IMR-90 (cell line): ENCODE data around the gene RASSF8. TPM values are rescaled to one million over a fixed set of nuclear protein-coding genes. Genes with fewer than 3 reads are reported as not detected.
A peak's percentile ranks its signal among the peaks of the same experiment; 100 is the strongest.

Experiments
- ATAC-seq: fragments of 200-7000 bp; cut with Tn5 transposase; 2 replicates; pipeline ENCODE4 v1.9.1; 2020; ENCODE audit warnings: low read depth, mild to moderate bottlenecking, moderate library complexity
- BruUV-seq: library from RNA; stranded (reverse); fragments of 400-500 nt; replicated peaks from 2 replicates; lab custom pipeline; 2021; lab: Mats Ljungman, UMichigan
- CTCF ChIA-PET: fragments of 300-600 bp; formaldehyde crosslinking; extraction: SDS; loops from one replicate; lab custom pipeline; 2021; ENCODE audit warnings: antibody characterized with exemption; lab: Yijun Ruan, JAX
- POLR2A ChIA-PET: fragments of 300-600 bp; sonication (Branson Sonifier 250); formaldehyde crosslinking; loops from one replicate; lab custom pipeline; 2022; ENCODE audit warnings: antibody characterized with exemption; ENCODE audit not compliant: unreplicated experiment; lab: Charles Lee
- DNase-seq: peaks from one replicate; pipeline ENCODE4 v3.0.0; 2013
- H2AFZ ChIP-seq: replicated peaks from 2 replicates; pipeline ENCODE3; 2013; ENCODE audit warnings: low read length, mild to moderate bottlenecking; ENCODE audit not compliant: poor library complexity
- H2AK5ac ChIP-seq: 2 replicates; pipeline ENCODE4 v1.6.1; 2013; ENCODE audit warnings: low read depth, low read length, inconsistent platforms
- H2AK9ac ChIP-seq: replicated peaks from 2 replicates; pipeline ENCODE3; 2013; ENCODE audit warnings: mild to moderate bottlenecking, low read depth, low read length, moderate library complexity; ENCODE audit not compliant: poor library complexity
- H2BK120ac ChIP-seq: 2 replicates; pipeline ENCODE4 v1.6.1; 2013; ENCODE audit warnings: low read depth, low read length, inconsistent platforms
- H2BK15ac ChIP-seq: 3 replicates; pipeline ENCODE4 v1.6.1; 2013; ENCODE audit warnings: low read depth, low read length, inconsistent platforms
- H2BK20ac ChIP-seq: 2 replicates; pipeline ENCODE4 v1.6.1; 2013; ENCODE audit warnings: low read depth, mild to moderate bottlenecking, inconsistent platforms, low read length, moderate library complexity
- H2BK5ac ChIP-seq: 2 replicates; pipeline ENCODE4 v1.6.1; 2013; ENCODE audit warnings: mild to moderate bottlenecking, low read depth, low read length, inconsistent platforms; ENCODE audit not compliant: poor library complexity, severe bottlenecking
- H3K14ac ChIP-seq: replicated peaks from 2 replicates; pipeline ENCODE4 v1.6.1; 2013; ENCODE audit warnings: low read depth, low read length, inconsistent platforms
- H3K18ac ChIP-seq: 2 replicates; pipeline ENCODE4 v1.6.1; 2013; ENCODE audit warnings: low read depth, low read length, control low read depth
- H3K23ac ChIP-seq: 2 replicates; pipeline ENCODE4 v1.6.1; 2013; ENCODE audit warnings: low read depth, low read length, inconsistent platforms
- H3K27ac ChIP-seq: 2 replicates; pipeline ENCODE4 v1.5.1; 2013; ENCODE audit warnings: mild to moderate bottlenecking, control low read depth, low read length; ENCODE audit not compliant: insufficient read depth
- H3K27me3 ChIP-seq: 2 replicates; pipeline ENCODE4 v1.6.1; 2013; ENCODE audit warnings: low read length; ENCODE audit not compliant: control insufficient read depth, insufficient read depth
- H3K36me3 ChIP-seq: 2 replicates; pipeline ENCODE4 v1.6.1; 2013; ENCODE audit warnings: low read length, mixed read lengths; ENCODE audit not compliant: control insufficient read depth, insufficient read depth
- H3K4ac ChIP-seq: 2 replicates; pipeline ENCODE4 v1.6.1; 2013; ENCODE audit warnings: low read depth, low read length, inconsistent platforms
- H3K4me1 ChIP-seq: 2 replicates; pipeline ENCODE4 v1.6.1; 2013; ENCODE audit warnings: low read length, mixed read lengths; ENCODE audit not compliant: control insufficient read depth, insufficient read depth
- H3K4me2 ChIP-seq: 2 replicates; pipeline ENCODE4 v1.6.1; 2013; ENCODE audit warnings: low read depth, mild to moderate bottlenecking, control low read depth, low read length, moderate library complexity
- H3K4me3 ChIP-seq: 2 replicates; pipeline ENCODE4 v1.5.1; 2013; ENCODE audit warnings: low read depth, mild to moderate bottlenecking, control low read depth, low read length, moderate library complexity; ENCODE audit not compliant: insufficient read depth
- H3K56ac ChIP-seq: 2 replicates; pipeline ENCODE4 v1.6.1; 2013; ENCODE audit warnings: low read length, inconsistent platforms; ENCODE audit not compliant: insufficient read depth; ENCODE audit errors: extremely low read depth
- H3K79me1 ChIP-seq, 2 experiments: 2 replicates each; pipeline ENCODE4 v1.6.1; 2013; ENCODE audit warnings: low read length in 2 of 2, inconsistent platforms in 1 of 2, low read depth in 1 of 2
- H3K9ac ChIP-seq: 2 replicates; pipeline ENCODE4 v1.6.1; 2013; ENCODE audit warnings: low read depth, low read length, control low read depth
- H3K9me1 ChIP-seq: 2 replicates; pipeline ENCODE4 v1.6.1; 2013; ENCODE audit warnings: low read length, inconsistent platforms; ENCODE audit not compliant: insufficient read depth
- H3K9me3 ChIP-seq: 2 replicates; pipeline ENCODE4 v1.6.1; 2013; ENCODE audit warnings: low read length; ENCODE audit not compliant: control insufficient read depth, insufficient read depth
- H4K20me1 ChIP-seq: 2 replicates; pipeline ENCODE4 v1.6.1; 2013; ENCODE audit warnings: low read length, inconsistent platforms; ENCODE audit not compliant: insufficient read depth
- H4K5ac ChIP-seq: 2 replicates; pipeline ENCODE4 v1.6.1; 2013; ENCODE audit warnings: mild to moderate bottlenecking, low read depth, low read length, control low read depth
- H4K8ac ChIP-seq, 2 experiments: 2 replicates each; pipeline ENCODE4 v1.6.1; 2013; ENCODE audit warnings: low read depth in 2 of 2, low read length in 2 of 2, control low read depth in 1 of 2, inconsistent platforms in 1 of 2
- H4K91ac ChIP-seq: 2 replicates; pipeline ENCODE4 v1.6.1; 2013; ENCODE audit warnings: low read depth, low read length, inconsistent platforms; ENCODE audit not compliant: insufficient read depth
- FOS ChIP-seq: fragments of 150-350 bp; IDR thresholded peaks from 2 replicates; pipeline ENCODE4 v1.6.1; 2016; ENCODE audit warnings: low read depth, low read length
- NFE2L2 ChIP-seq: fragments of 150-350 bp; IDR thresholded peaks from 2 replicates; pipeline ENCODE4 v1.6.1; 2016; ENCODE audit warnings: low read depth, mild to moderate bottlenecking, low read length
- dilution Hi-C: fragments of 300-500 bp; cut with HindIII; formaldehyde crosslinking; loops from one replicate; pipeline ENCODE4 v1.14.3; 2018; ENCODE audit warnings: low sequenced_read_pairs; ENCODE audit not compliant: unreplicated experiment
- in situ Hi-C: fragments of 300-500 bp; cut with MboI; formaldehyde crosslinking; loops from 3 replicates; pipeline ENCODE4 v1.14.3; 2019; ENCODE audit warnings: low sequenced_read_pairs, inconsistent platforms, mixed read lengths
- intact Hi-C: fragments of 100-400 bp; cut with micrococcal nuclease; formaldehyde crosslinking; loops from 2 replicates; pipeline ENCODE4 v1.10.0; 2022
- polyA plus RNA-seq, 3 experiments: library from polyadenylated mRNA; depleted of rRNA; stranded (reverse); fragments of >200 nt; gene quantifications; 2 replicates each; pipeline ENCODE4 v1.2.3, GENCODE V29; 2012; ENCODE audit warnings: low replicate concordance in 1 of 3
- total RNA-seq: library from RNA; depleted of rRNA; stranded (reverse); fragments of >200 nt; gene quantifications from 2 replicates; pipeline ENCODE4 v1.2.3, GENCODE V29; 2012

RASSF8 gene
- total and polyA plus RNA-seq, 2 of the 4 experiments (the other 2 are of a cell fraction), result 10.8 to 50.5 TPM

DNA sequence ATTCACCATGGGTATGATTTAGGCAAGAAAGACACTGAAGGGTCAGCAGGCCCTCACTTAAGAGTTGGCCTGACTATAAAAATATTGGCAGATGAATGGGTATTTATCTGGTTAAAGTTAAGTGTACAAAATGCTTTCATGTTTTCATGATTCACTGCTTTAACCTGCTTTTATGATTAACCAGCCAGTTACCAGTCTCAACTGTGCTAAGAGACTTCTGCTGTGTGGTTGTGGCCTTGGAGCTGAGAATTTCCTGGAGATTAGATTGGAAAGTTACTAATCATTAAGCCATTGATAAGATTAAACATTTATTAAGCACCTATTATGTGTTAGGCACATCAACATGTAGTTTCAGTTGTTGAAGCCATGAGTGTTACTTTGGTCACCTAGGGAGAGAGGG is 68.9 kb downstream of the RASSF8 start:
- Histone ChIP-seq H3K23ac (no peak overlapping the region), H4K91ac (no peak overlapping the region), H3K27me3 (no peaks in the 10 kb centered on the region), H2AK9ac (no peak overlapping the region), H3K18ac (no peak overlapping the region), H3K36me3 (no peaks in the 10 kb centered on the region), H3K4me2 (no peak overlapping the region), H3K4me1 (peaks cover 9% of the 10 kb centered on the region), H3K27ac (no peak overlapping the region), H2BK20ac (no peak overlapping the region), H2AFZ (no peak overlapping the region), H3K56ac (no peak overlapping the region), H4K8ac (peak overlapping the region in 1 of 2 experiments; percentile 30; a peak in 1 of 4 replicates), H3K4ac (no peak overlapping the region), H3K9ac (no peak overlapping the region), H3K9me1 (peaks cover 6% of the 10 kb centered on the region; the same call in 1 of the 2 replicates), H3K4me3 (no peak overlapping the region), H4K20me1 (peaks cover 20% of the 10 kb centered on the region; the same call in 1 of the 2 replicates), H3K79me1 (peaks cover 16 to 49% of the 10 kb centered on the region in 2 experiments), H3K14ac (no peak overlapping the region), H2BK5ac (no peak overlapping the region), H3K9me3 (no peaks in the 10 kb centered on the region), H2AK5ac (no peak overlapping the region), H2BK120ac (no peak overlapping the region), H4K5ac (peak overlapping the region; percentile 44; the same call in 1 of the 2 replicates), H2BK15ac (no peak overlapping the region)
- dilution Hi-C loops (no loop called here), intact Hi-C loops (loop anchor here (10.0 kb wide), 1 partner anchor 783 kb away; no protein-coding TSS in a partner anchor), in situ Hi-C loops (loop anchor here (5.0 to 25.0 kb wide), 3 partner anchors 590 to 1040 kb away; no protein-coding TSS in a partner anchor)
- ChIA-PET CTCF (no interaction called here), POLR2A (no interaction called here)
- no peak for ATAC-seq
- no peak for DNase-seq
- TF ChIP-seq NFE2L2, result no peak
- no peak for TF ChIP-seq FOS
- BruUV-seq, result no TSS peak
